ENCODE data around the gene ZNF554.

- TF ChIP-seq CTCF (IDR thresholded peaks at IDR 0.05), result no peak
- TF ChIP-seq POLR2A (IDR thresholded peaks at IDR 0.05), result no peak
- TF ChIP-seq POLR2AphosphoS5 (IDR thresholded peaks at IDR 0.05), result no peak
Measured at GRCh38 chr19:2867025-2867991, 47.6 kb downstream of the ZNF554 start, which contains the start of gene ZNF556.

Data from suprapubic skin (tissue), 4 donors.